ENCODE results near the gene PRKCD. TPM values are rescaled to one million over a fixed set of nuclear protein-coding genes. Genes with fewer than 3 reads are reported as not detected.

The PRKCD gene
- total RNA-seq, 2 experiments from 2014 or later = 18.7 to 21.5 TPM

- Mint-ChIP-seq H3K27ac (no peak overlapping the region), H3K4me3 (no peak overlapping the region), H3K4me1 (ENCODE audit: low read depth) (peaks cover 2% of the 10 kb centered on the region), H3K27me3 (peaks cover 24% of the 10 kb centered on the region), H3K9me3 (no peaks in the 10 kb centered on the region), H3K36me3 (ENCODE audit: low read depth) (no peaks in the 10 kb centered on the region)
- TF ChIP-seq CTCF (IDR thresholded peaks at IDR 0.05) = no peak
- intact Hi-C loops (cut with micrococcal nuclease) = no loop called here
- no peak for ATAC-seq
- CTCF ChIA-PET = interaction anchor here (0.9 to 1.6 kb wide), 2 partner anchors 20 to 42 kb away, joined by 3 to 5 read pairs; no protein-coding TSS in a partner anchor
- no peak for DNase-seq
- POLR2A ChIA-PET = no interaction called here
Observed at GRCh38 chr3:53153980-53154379, 7.0 kb upstream of the PRKCD start.

GRCh38 chr3:53154881-53155285 is 6.1 kb upstream of the PRKCD start:
- intact Hi-C loops (cut with micrococcal nuclease) = no loop called here
- H3K9me3 Mint-ChIP-seq = no peaks in the 10 kb centered on the region
- DNase-seq (no peak), ATAC-seq (no peak)
- H3K4me1 Mint-ChIP-seq (ENCODE audit: low read depth) = peaks cover 2% of the 10 kb centered on the region
- no peak for TF ChIP-seq CTCF (IDR thresholded peaks at IDR 0.05)
- CTCF ChIA-PET = interaction anchor here (1.1 kb wide), 1 partner anchor 40 kb away, joined by 4 read pairs; no protein-coding TSS in a partner anchor
- H3K4me3 Mint-ChIP-seq = no peak overlapping the region
- H3K27ac Mint-ChIP-seq = no peak overlapping the region
- H3K27me3 Mint-ChIP-seq = peaks cover 24% of the 10 kb centered on the region
- no peaks in the 10 kb centered on the region for H3K36me3 Mint-ChIP-seq (ENCODE audit: low read depth)
- POLR2A ChIA-PET = no interaction called here

GRCh38 chr3:53155760-53156159 is 5.2 kb upstream of the PRKCD start:
- H3K27me3 Mint-ChIP-seq = peaks cover 24% of the 10 kb centered on the region
- intact Hi-C loops (cut with micrococcal nuclease) = no loop called here
- DNase-seq (no peak), ATAC-seq (no peak)
- CTCF ChIA-PET = interaction anchor here (1.1 kb wide), 1 partner anchor 41 kb away, joined by 4 read pairs; no protein-coding TSS in a partner anchor
- no peaks in the 10 kb centered on the region for H3K36me3 Mint-ChIP-seq (ENCODE audit: low read depth)
- H3K4me1 Mint-ChIP-seq (ENCODE audit: low read depth) = peaks cover 5% of the 10 kb centered on the region
- H3K27ac Mint-ChIP-seq = no peak overlapping the region
- POLR2A ChIA-PET = no interaction called here
- H3K4me3 Mint-ChIP-seq = no peak overlapping the region
- H3K9me3 Mint-ChIP-seq = no peaks in the 10 kb centered on the region
- no peak for TF ChIP-seq CTCF (IDR thresholded peaks at IDR 0.05)

- Mint-ChIP-seq H3K4me1 (ENCODE audit: low read depth) (peaks cover 5% of the 10 kb centered on the region), H3K27ac (no peak overlapping the region), H3K4me3 (no peak overlapping the region), H3K9me3 (no peaks in the 10 kb centered on the region), H3K36me3 (ENCODE audit: low read depth) (no peaks in the 10 kb centered on the region), H3K27me3 (peaks cover 24% of the 10 kb centered on the region)
- ChIA-PET POLR2A (interaction anchor here (0.6 to 2.0 kb wide), 3 partner anchors 12 to 23 kb away, joined by 3 to 6 read pairs (median 3); no protein-coding TSS in a partner anchor), CTCF (interaction anchor here (5.0 kb wide), 1 partner anchor 39 kb away, joined by 19 read pairs; no protein-coding TSS in a partner anchor)
- intact Hi-C loops (cut with micrococcal nuclease) = no loop called here
- ATAC-seq (no peak), DNase-seq (no peak)
- no peak for TF ChIP-seq CTCF (IDR thresholded peaks at IDR 0.05)
Observed at GRCh38 chr3:53156368-53156834, 4.6 kb upstream of the PRKCD start.

- Mint-ChIP-seq H3K4me1 (ENCODE audit: low read depth) (peaks cover 15% of the 10 kb centered on the region), H3K27ac (no peak overlapping the region), H3K4me3 (no peak overlapping the region), H3K36me3 (ENCODE audit: low read depth) (no peaks in the 10 kb centered on the region), H3K9me3 (no peaks in the 10 kb centered on the region), H3K27me3 (peaks cover 24% of the 10 kb centered on the region)
- CTCF ChIA-PET = interaction anchor here (0.8 to 5.0 kb wide), 6 partner anchors 17 to 44 kb away, joined by 3 to 19 read pairs (median 3); no protein-coding TSS in a partner anchor
- ATAC-seq (no peak), DNase-seq (no peak)
- POLR2A ChIA-PET = interaction anchor here (1.2 to 2.0 kb wide), 2 partner anchors 8 to 13 kb away, joined by 3 to 6 read pairs; no protein-coding TSS in a partner anchor
- no peak for TF ChIP-seq CTCF (IDR thresholded peaks at IDR 0.05)
- intact Hi-C loops (cut with micrococcal nuclease) = no loop called here
Observed at GRCh38 chr3:53157974-53158580, 2.9 kb upstream of the PRKCD start.
